GM19035 (cell line): ENCODE data around the gene FBLN1.

ENCODE experiments used
- ATAC-seq: cut with Tn5 transposase; IDR thresholded peaks from one replicate; pipeline ENCODE4 v1.9.1; 2021; ENCODE audit not compliant: unreplicated experiment

Gene FBLN1

GRCh38 chr22:45631841-45632238 is 129.2 kb downstream of the FBLN1 start:
- ATAC-seq: no peak

GRCh38 chr22:45632791-45633515 is 130.3 kb downstream of the FBLN1 start:
- ATAC-seq: no peak

GRCh38 chr22:45636683-45637082 is 134.0 kb downstream of the FBLN1 start:
- no peak for ATAC-seq

GRCh38 chr22:45638197-45638596 is 135.5 kb downstream of the FBLN1 start:
- ATAC-seq: no peak

GRCh38 chr22:45638834-45639746 is 136.4 kb downstream of the FBLN1 start:
- ATAC-seq: no peak

- no peak for ATAC-seq
Measured at GRCh38 chr22:45639747-45640102, 137.0 kb downstream of the FBLN1 start.

- no peak for ATAC-seq
Measured at GRCh38 chr22:45640291-45640940, 137.7 kb downstream of the FBLN1 start.

- no peak for ATAC-seq
Measured at GRCh38 chr22:45640941-45641621, 138.4 kb downstream of the FBLN1 start.

- ATAC-seq: no peak
Measured at GRCh38 chr22:45642986-45643385, 140.3 kb downstream of the FBLN1 start.

GRCh38 chr22:45644714-45645113 is 142.0 kb downstream of the FBLN1 start:
- ATAC-seq: no peak

GRCh38 chr22:45645150-45645525 is 142.5 kb downstream of the FBLN1 start:
- no peak for ATAC-seq

- ATAC-seq: no peak
Measured at GRCh38 chr22:45645526-45646414, 143.1 kb downstream of the FBLN1 start.

GRCh38 chr22:45647532-45648225 is 145.0 kb downstream of the FBLN1 start:
- ATAC-seq: no peak

GRCh38 chr22:45648301-45649117 is 145.8 kb downstream of the FBLN1 start:
- no peak for ATAC-seq

GRCh38 chr22:45649809-45650208 is 147.1 kb downstream of the FBLN1 start:
- ATAC-seq: no peak

GRCh38 chr22:45650721-45651120 is 148.0 kb downstream of the FBLN1 start:
- ATAC-seq: no peak
